Testis (tissue), 2 donors: Measurements from ENCODE around the gene NANOS2.

Experiments used
- CTCF ChIP-seq, 3 experiments: fragments of 450-650 bp in 2 of 3; fragments of 200-600 bp in 1 of 3; sonication (generic) in 1 of 3; IDR thresholded peaks; one replicate each; pipeline ENCODE4 v1.5.1; 2016 to 2019; ENCODE audit warnings: antibody characterized with exemption in 3 of 3, mild to moderate bottlenecking in 2 of 3, moderate library complexity in 1 of 3
- POLR2A ChIP-seq: fragments of 450-650 bp; IDR thresholded peaks from one replicate; pipeline ENCODE4 v1.6.1; 2017; ENCODE audit warnings: antibody characterized with exemption, mild to moderate bottlenecking, moderate library complexity

- TF ChIP-seq POLR2A (no peak), CTCF (IDR thresholded peaks at IDR 0.05) (no peak)
Observed at GRCh38 chr19:45884682-45885555, 29.7 kb downstream of the NANOS2 start.
